PC-3 (cell line): Measurements from ENCODE around the gene NPAT. TPM values are rescaled to one million over a fixed set of nuclear protein-coding genes. Genes with fewer than 3 reads are reported as not detected.

Source experiments
- ATAC-seq: fragments of 200-7000 bp; cut with Tn5 transposase; 2 replicates; pipeline ENCODE4 v1.9.1; 2020; ENCODE audit warnings: mild to moderate bottlenecking, moderate library complexity
- BruUV-seq: library from RNA; stranded (reverse); fragments of 400-500 nt; replicated peaks from 2 replicates; lab custom pipeline; 2021; lab: Mats Ljungman, UMichigan
- CTCF ChIA-PET: fragments of 300-600 bp; sonication (Branson Sonifier 250); formaldehyde crosslinking; loops from one replicate; lab custom pipeline; 2022; ENCODE audit warnings: antibody characterized with exemption; lab: Charles Lee
- POLR2A ChIA-PET: fragments of 300-600 bp; sonication (Branson Sonifier 250); formaldehyde crosslinking; loops from one replicate; lab custom pipeline; 2022; ENCODE audit warnings: antibody characterized with exemption; ENCODE audit not compliant: unreplicated experiment; lab: Charles Lee
- DNase-seq: peaks from one replicate; pipeline ENCODE4 v3.0.0-alpha.2; 2015
- H2AFZ ChIP-seq: fragments of 300-600 bp; sonication (generic); 2 replicates; pipeline ENCODE4 v1.6.0; 2016; ENCODE audit warnings: antibody characterized with exemption, low read length
- H3F3A ChIP-seq: fragments of 300-600 bp; sonication (generic); one replicate; pipeline ENCODE4 v1.6.0; 2017; ENCODE audit warnings: antibody characterized with exemption, low read length, control low read depth, mild to moderate bottlenecking; ENCODE audit not compliant: unreplicated experiment
- H3K27ac ChIP-seq: fragments of 300-600 bp; sonication (generic); 2 replicates; pipeline ENCODE4 v1.5.1; 2016; ENCODE audit warnings: mild to moderate bottlenecking, low read length
- H3K27me3 ChIP-seq: fragments of 300-600 bp; sonication (generic); 2 replicates; pipeline ENCODE4 v1.6.1; 2016; ENCODE audit warnings: low read length, mixed read lengths
- H3K36me3 ChIP-seq: fragments of 300-600 bp; sonication (generic); 2 replicates; pipeline ENCODE4 v1.6.1; 2016; ENCODE audit warnings: low read depth, mixed run types, low read length, mixed read lengths
- H3K4me1 ChIP-seq: fragments of 300-600 bp; sonication (generic); 2 replicates; pipeline ENCODE4 v1.5.1; 2016; ENCODE audit warnings: low read length; ENCODE audit not compliant: insufficient read depth
- H3K4me2 ChIP-seq: fragments of 300-600 bp; sonication (generic); 2 replicates; pipeline ENCODE4 v1.6.0; 2016; ENCODE audit warnings: low read length
- H3K4me3 ChIP-seq: fragments of 300-600 bp; sonication (generic); 2 replicates; pipeline ENCODE4 v1.5.1; 2016; ENCODE audit warnings: mild to moderate bottlenecking, low read length, mixed read lengths
- H3K79me2 ChIP-seq: fragments of 300-600 bp; sonication (generic); 2 replicates; pipeline ENCODE4 v1.6.1; 2017; ENCODE audit warnings: low read length, mixed read lengths
- H3K9ac ChIP-seq: fragments of 300-600 bp; sonication (generic); 2 replicates; pipeline ENCODE4 v1.6.0; 2016; ENCODE audit warnings: mild to moderate bottlenecking, low read length
- H3K9me2 ChIP-seq: fragments of 300-600 bp; sonication (generic); replicated peaks from 2 replicates; pipeline ENCODE4 v1.6.1; 2016; ENCODE audit warnings: mixed run types, low read length, mixed read lengths
- H3K9me3 ChIP-seq: fragments of 300-600 bp; sonication (generic); 2 replicates; pipeline ENCODE4 v1.6.1; 2016; ENCODE audit warnings: low read length, mixed read lengths
- H4K20me1 ChIP-seq: fragments of 300-600 bp; sonication (generic); 2 replicates; pipeline ENCODE4 v1.6.1; 2016; ENCODE audit warnings: low read length, mixed read lengths
- EZH2 ChIP-seq: fragments of 300-600 bp; sonication (generic); IDR thresholded peaks from one replicate; pipeline ENCODE4 v1.6.1; 2017; ENCODE audit warnings: antibody characterized with exemption, mild to moderate bottlenecking, low read length; ENCODE audit not compliant: unreplicated experiment
- EZH2phosphoT487 ChIP-seq: fragments of 300-600 bp; sonication (generic); IDR thresholded peaks from 2 replicates; pipeline ENCODE4 v1.6.1; 2018; ENCODE audit warnings: mild to moderate bottlenecking, antibody characterized with exemption, low read length, borderline replicate concordance
- intact Hi-C: fragments of 100-400 bp; cut with micrococcal nuclease; formaldehyde crosslinking; loops from 2 replicates; pipeline ENCODE4 v1.9.0; 2023
- total RNA-seq: library from RNA; depleted of rRNA; stranded (reverse); fragments of >200 nt; gene quantifications from 2 replicates; pipeline ENCODE4 v1.2.3, GENCODE V29; 2014
- TF ChIP-seq, protein P1 (sequence below): fragments of 300-600 bp; sonication (generic); conservative IDR thresholded peaks from 2 replicates; pipeline ENCODE4 v1.5.1; 2017; ENCODE audit warnings: antibody characterized with exemption, low read depth, mild to moderate bottlenecking, low read length

NPAT gene
- total RNA-seq, 1 experiment from 2014 or later = 19.6 TPM

GRCh38 chr11:108198833-108199232 lies 23.6 kb downstream of the NPAT start:
- no TSS peak for BruUV-seq
- H3F3A ChIP-seq = no peaks in the 10 kb centered on the region
- peaks cover 12% of the 10 kb centered on the region; the same call in 1 of the 2 replicates for H3K4me1 ChIP-seq
- no peak overlapping the region for H3K4me2 ChIP-seq
- DNase-seq (no peak), ATAC-seq (no peak)
- no peak overlapping the region for H3K4me3 ChIP-seq
- H3K36me3 ChIP-seq = peaks cover 17% of the 10 kb centered on the region
- H3K9me2 ChIP-seq = no peaks in the 10 kb centered on the region
- no peak overlapping the region for H3K27ac ChIP-seq
- peaks cover 27% of the 10 kb centered on the region for H3K79me2 ChIP-seq
- intact Hi-C loops = no loop called here
- H3K9ac ChIP-seq = no peak overlapping the region
- POLR2A ChIA-PET = no interaction called here
- no peak overlapping the region for H2AFZ ChIP-seq
- H3K27me3 ChIP-seq = no peaks in the 10 kb centered on the region
- CTCF ChIA-PET = no interaction called here
- TF ChIP-seq EZH2 (no peak), EZH2phosphoT487 (no peak)
- TF ChIP-seq, protein P1, sequence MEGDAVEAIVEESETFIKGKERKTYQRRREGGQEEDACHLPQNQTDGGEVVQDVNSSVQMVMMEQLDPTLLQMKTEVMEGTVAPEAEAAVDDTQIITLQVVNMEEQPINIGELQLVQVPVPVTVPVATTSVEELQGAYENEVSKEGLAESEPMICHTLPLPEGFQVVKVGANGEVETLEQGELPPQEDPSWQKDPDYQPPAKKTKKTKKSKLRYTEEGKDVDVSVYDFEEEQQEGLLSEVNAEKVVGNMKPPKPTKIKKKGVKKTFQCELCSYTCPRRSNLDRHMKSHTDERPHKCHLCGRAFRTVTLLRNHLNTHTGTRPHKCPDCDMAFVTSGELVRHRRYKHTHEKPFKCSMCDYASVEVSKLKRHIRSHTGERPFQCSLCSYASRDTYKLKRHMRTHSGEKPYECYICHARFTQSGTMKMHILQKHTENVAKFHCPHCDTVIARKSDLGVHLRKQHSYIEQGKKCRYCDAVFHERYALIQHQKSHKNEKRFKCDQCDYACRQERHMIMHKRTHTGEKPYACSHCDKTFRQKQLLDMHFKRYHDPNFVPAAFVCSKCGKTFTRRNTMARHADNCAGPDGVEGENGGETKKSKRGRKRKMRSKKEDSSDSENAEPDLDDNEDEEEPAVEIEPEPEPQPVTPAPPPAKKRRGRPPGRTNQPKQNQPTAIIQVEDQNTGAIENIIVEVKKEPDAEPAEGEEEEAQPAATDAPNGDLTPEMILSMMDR = no peak
- H4K20me1 ChIP-seq = no peaks in the 10 kb centered on the region
- no peaks in the 10 kb centered on the region for H3K9me3 ChIP-seq

DNA sequence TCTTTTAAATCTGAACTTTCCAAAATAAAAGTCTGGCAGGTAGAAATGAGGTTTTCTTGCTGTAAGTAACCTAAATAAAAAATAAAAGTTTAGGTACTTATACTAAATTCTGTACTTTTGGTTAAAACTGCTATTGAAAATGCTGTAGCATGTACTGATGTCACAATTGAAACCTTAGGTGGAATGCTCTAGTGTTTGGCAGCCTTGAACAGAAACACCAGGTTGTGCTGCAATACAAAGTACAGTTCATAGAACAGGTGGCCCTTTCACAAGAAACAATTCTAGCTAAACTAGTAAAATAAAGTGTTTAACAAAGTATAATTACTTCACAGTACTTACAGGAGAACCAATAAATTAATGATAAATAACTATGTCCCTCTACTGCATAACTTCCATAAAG lies 25.1 kb downstream of the NPAT start:
- no peaks in the 10 kb centered on the region for H3K27me3 ChIP-seq
- ATAC-seq (no peak), DNase-seq (no peak)
- peaks cover 12% of the 10 kb centered on the region; the same call in 1 of the 2 replicates for H3K4me1 ChIP-seq
- H3K4me3 ChIP-seq = no peak overlapping the region
- H3K36me3 ChIP-seq = peaks cover 13% of the 10 kb centered on the region
- no peak overlapping the region for H3K4me2 ChIP-seq
- POLR2A ChIA-PET = no interaction called here
- intact Hi-C loops = no loop called here
- H3K27ac ChIP-seq = no peak overlapping the region
- TF ChIP-seq EZH2 = no peak
- TF ChIP-seq, protein P1 = no peak
- TF ChIP-seq EZH2phosphoT487 = no peak
- no TSS peak for BruUV-seq
- CTCF ChIA-PET = no interaction called here
- H3K9me2 ChIP-seq = no peaks in the 10 kb centered on the region
- H3K9ac ChIP-seq = no peak overlapping the region
- no peaks in the 10 kb centered on the region for H3F3A ChIP-seq
- H3K79me2 ChIP-seq = peaks cover 20% of the 10 kb centered on the region
- no peak overlapping the region for H2AFZ ChIP-seq
- no peaks in the 10 kb centered on the region for H3K9me3 ChIP-seq
- H4K20me1 ChIP-seq = no peaks in the 10 kb centered on the region

- intact Hi-C loops = no loop called here
- Histone ChIP-seq H3K9me2 (no peaks in the 10 kb centered on the region), H4K20me1 (no peaks in the 10 kb centered on the region), H3K36me3 (peaks cover 16% of the 10 kb centered on the region), H3K27ac (no peak overlapping the region), H3F3A (no peaks in the 10 kb centered on the region), H2AFZ (no peak overlapping the region), H3K9ac (no peak overlapping the region), H3K79me2 (peaks cover 17% of the 10 kb centered on the region), H3K4me1 (peaks cover 12% of the 10 kb centered on the region; the same call in 1 of the 2 replicates), H3K4me2 (no peak overlapping the region), H3K27me3 (no peaks in the 10 kb centered on the region), H3K4me3 (no peak overlapping the region), H3K9me3 (no peaks in the 10 kb centered on the region)
- POLR2A ChIA-PET = no interaction called here
- CTCF ChIA-PET = no interaction called here
- ATAC-seq = no peak
- TF ChIP-seq, protein P1 = no peak
- TF ChIP-seq EZH2 (no peak), EZH2phosphoT487 (no peak)
- BruUV-seq = no TSS peak
- no peak for DNase-seq
Measured at GRCh38 chr11:108196901-108197300, 25.5 kb downstream of the NPAT start.
